H1 (cell line): ENCODE results near the gene AKAP9. TPM values are rescaled to one million over a fixed set of nuclear protein-coding genes. Genes with fewer than 3 reads are reported as not detected.

Source experiments
- CBX5 ChIP-seq: fragments of 300-800, 300-1000 bp; sonication (generic); IDR thresholded peaks from 2 replicates; pipeline ENCODE4 v1.7.1; 2016; ENCODE audit warnings: antibody characterized with exemption, low read length, low read depth
- CHD1 ChIP-seq: IDR thresholded peaks from 2 replicates; pipeline ENCODE4 v1.6.1; 2012; ENCODE audit warnings: low read depth, low read length, improper control_type of control experiment
- CHD2 ChIP-seq: IDR thresholded peaks from 2 replicates; pipeline ENCODE4 v1.6.1; 2012; ENCODE audit warnings: low read length, improper control_type of control experiment
- CREB1 ChIP-seq: IDR thresholded peaks from 2 replicates; pipeline ENCODE4 v1.6.1; 2012; ENCODE audit warnings: inconsistent platforms
- EGR1 ChIP-seq: IDR thresholded peaks from 2 replicates; pipeline ENCODE4 v1.6.1; 2011; ENCODE audit warnings: low read depth, low read length, borderline replicate concordance
- EZH2 ChIP-seq: fragments of 200-600 bp; sonication (generic); IDR thresholded peaks from 2 replicates; pipeline ENCODE4 v1.7.1; 2012; ENCODE audit warnings: low read depth, mild to moderate bottlenecking, moderate library complexity, low read length, inconsistent platforms; ENCODE audit not compliant: severe bottlenecking
- FOSL1 ChIP-seq: IDR thresholded peaks from 2 replicates; pipeline ENCODE4 v1.6.1; 2011; ENCODE audit warnings: mild to moderate bottlenecking, low read depth, low read length, moderate library complexity; ENCODE audit not compliant: insufficient read depth
- GABPA ChIP-seq: IDR thresholded peaks from 2 replicates; pipeline ENCODE4 v1.6.1; 2011; ENCODE audit warnings: mild to moderate bottlenecking, low read length, moderate library complexity, borderline replicate concordance; ENCODE audit not compliant: insufficient read depth
- JUN ChIP-seq: IDR thresholded peaks from 2 replicates; pipeline ENCODE4 v1.6.1; 2011; ENCODE audit warnings: low read depth, mild to moderate bottlenecking, improper control_type of control experiment, low read length
- KDM1A ChIP-seq: fragments of 200-600, 300-600 bp; sonication (generic); IDR thresholded peaks from 2 replicates; pipeline ENCODE4 v1.7.1; 2016; ENCODE audit warnings: mild to moderate bottlenecking, low read length, borderline replicate concordance
- KDM5A ChIP-seq: fragments of 200-600 bp; IDR thresholded peaks from 2 replicates; pipeline ENCODE4 v1.7.1; 2012; ENCODE audit warnings: mild to moderate bottlenecking, low read length, inconsistent platforms, mixed read lengths
- MAX ChIP-seq: IDR thresholded peaks from 2 replicates; pipeline ENCODE4 v1.6.1; 2012; ENCODE audit warnings: inconsistent platforms
- NRF1 ChIP-seq: IDR thresholded peaks from 2 replicates; pipeline ENCODE4 v1.6.1; 2011; ENCODE audit warnings: mild to moderate bottlenecking, low read depth, low read length, improper control_type of control experiment
- PHF8 ChIP-seq: fragments of 200-600 bp; sonication (generic); conservative IDR thresholded peaks from 2 replicates; pipeline ENCODE4 v1.7.1; 2012; ENCODE audit warnings: low read depth, mild to moderate bottlenecking, inconsistent platforms, low read length, moderate library complexity
- POLR2AphosphoS5 ChIP-seq: IDR thresholded peaks from 2 replicates; pipeline ENCODE4 v1.6.1; 2011; ENCODE audit warnings: low read depth, low read length
- POU5F1 ChIP-seq: IDR thresholded peaks from 2 replicates; pipeline ENCODE4 v1.6.1; 2011; ENCODE audit warnings: low read depth, mild to moderate bottlenecking, low read length, moderate library complexity
- RAD21 ChIP-seq, 2 experiments: IDR thresholded peaks in 1 of 2; conservative IDR thresholded peaks in 1 of 2; 2 replicates each; pipeline ENCODE4 v1.6.1; 2011; ENCODE audit warnings: low read depth in 2 of 2, low read length in 2 of 2, improper control_type of control experiment in 1 of 2, inconsistent platforms in 1 of 2, mild to moderate bottlenecking in 1 of 2, moderate library complexity in 1 of 2
- RFX5 ChIP-seq: IDR thresholded peaks from 2 replicates; pipeline ENCODE4 v1.6.1; 2011; ENCODE audit warnings: low read depth, low read length, improper control_type of control experiment, borderline replicate concordance
- SIN3A ChIP-seq, 2 experiments: IDR thresholded peaks in 1 of 2; conservative IDR thresholded peaks in 1 of 2; 2 replicates each; pipeline ENCODE4 v1.6.1; 2011 to 2012; ENCODE audit warnings: low read length in 2 of 2, improper control_type of control experiment in 1 of 2, low read depth in 1 of 2, mild to moderate bottlenecking in 1 of 2
- SRF ChIP-seq: IDR thresholded peaks from 2 replicates; pipeline ENCODE4 v1.6.1; 2011; ENCODE audit warnings: mild to moderate bottlenecking, low read depth, low read length, moderate library complexity
- USF2 ChIP-seq: IDR thresholded peaks from 2 replicates; pipeline ENCODE4 v1.6.1; 2011; ENCODE audit warnings: low read length, improper control_type of control experiment
- YY1 ChIP-seq: IDR thresholded peaks from 2 replicates; pipeline ENCODE4 v1.6.1; 2011; ENCODE audit warnings: low read depth, mild to moderate bottlenecking, low read length
- ZNF274 ChIP-seq: IDR thresholded peaks from 2 replicates; pipeline ENCODE4 v1.7.0; 2012; ENCODE audit warnings: low read length, borderline replicate concordance; ENCODE audit errors: extremely low read depth
- polyA plus RNA-seq, 7 experiments: library from polyadenylated mRNA; depleted of rRNA in 3 of 7; stranded (reverse) in 5 of 7; unstranded in 2 of 7; fragments of >200 nt in 5 of 7; fragments of 200-250 nt in 2 of 7; gene quantifications; 1 replicate in 5 of 7; 2 replicates in 1 of 7; 4 replicates in 1 of 7; pipeline versions ENCODE4 v1.2.1 to v1.2.3, GENCODE V29; 2011 to 2013; ENCODE audit warnings: missing spikeins in 2 of 7, mixed read lengths in 2 of 7
- total RNA-seq: library from RNA; stranded (reverse); fragmentation: NEBNext Ultra II Directional; extraction: Animal tissue kit (Norgen Biotek cat#: 25700); gene quantifications from 2 replicates; pipeline ENCODE4 v1.2.1, GENCODE V29; 2021

The AKAP9 gene
- total and polyA plus RNA-seq, 2 of the 8 experiments (the other 6 are each of a cell fraction or from before 2014, with no cell fraction given): 6.2 to 26.3 TPM

GRCh38 chr7:92134271-92135051, 193.8 kb downstream of the AKAP9 start, which contains the start of gene CYP51A1 (continued):
- TF ChIP-seq MAX (peak; percentile 74), CHD1 (no peak), YY1 (no peak), EZH2 (no peak), POU5F1 (no peak), CHD2 (peak; percentile 87), CBX5 (no peak), NRF1 (no peak), RFX5 (no peak), EGR1 (no peak), SRF (no peak), GABPA (no peak), KDM5A (no peak), PHF8 (peak; percentile 97), CREB1 (peak; percentile 91), SIN3A (conservative IDR thresholded peaks at IDR 0.05 in 1 of 2, IDR thresholded peaks at IDR 0.05 in 1 of 2; ENCODE audit: low read depth in 1 of 2, low read length in 2 of 2) (peak in 1 of 2 experiments; percentile 81; a peak in 2 of 4 replicates), RAD21 (IDR thresholded peaks at IDR 0.05 in 1 of 2, conservative IDR thresholded peaks at IDR 0.05 in 1 of 2; ENCODE audit: low read depth in 2 of 2, low read length in 2 of 2) (no peak), JUN (no peak), KDM1A (no peak), POLR2AphosphoS5 (peak; percentile 92), FOSL1 (no peak), USF2 (no peak; the same call in 1 of the 2 replicates), ZNF274 (no peak)
